Liver (tissue), 9 donors: Measurements from ENCODE around the gene DCC. TPM values are rescaled to one million over a fixed set of nuclear protein-coding genes. Genes with fewer than 3 reads are reported as not detected.

ENCODE experiments used
- DNase-seq: peaks from one replicate; pipeline ENCODE4 v3.0.0-alpha.2; 2017; ENCODE audit warnings: low spot score
- H3K27ac ChIP-seq, 2 donors: one replicate each; pipeline ENCODE4 v1.7.0; 2013; ENCODE audit warnings: inconsistent platforms in 2 of 2, low read length in 2 of 2, control low read depth in 1 of 2, low read depth in 1 of 2, mild to moderate bottlenecking in 1 of 2
- H3K27me3 ChIP-seq, 4 donors: one replicate each; pipeline versions ENCODE4 v1.6.1 to v1.7.0; 2013; ENCODE audit warnings: low read length in 3 of 4, inconsistent platforms in 1 of 4, mild to moderate bottlenecking in 1 of 4, moderate library complexity in 1 of 4; ENCODE audit not compliant: control insufficient read depth in 4 of 4, insufficient read depth in 4 of 4
- H3K36me3 ChIP-seq, 4 donors: one replicate each; pipeline versions ENCODE4 v1.6.1 to v1.7.0; 2013; ENCODE audit warnings: low read length in 3 of 4, mild to moderate bottlenecking in 3 of 4, low read depth in 1 of 4, moderate library complexity in 1 of 4; ENCODE audit not compliant: control insufficient read depth in 4 of 4, insufficient read depth in 3 of 4
- H3K4me1 ChIP-seq, 4 donors: one replicate each; pipeline versions ENCODE4 v1.6.1 to v1.7.0; 2013; ENCODE audit warnings: low read length in 3 of 4, mild to moderate bottlenecking in 3 of 4, moderate library complexity in 1 of 4; ENCODE audit not compliant: control insufficient read depth in 4 of 4, insufficient read depth in 4 of 4
- H3K4me3 ChIP-seq, 3 donors: one replicate each; pipeline versions ENCODE4 v1.6.1 to v1.7.0; 2013; ENCODE audit warnings: low read length in 3 of 3, control low read depth in 1 of 3, low read depth in 1 of 3, mild to moderate bottlenecking in 1 of 3
- H3K9ac ChIP-seq, 2 donors: one replicate each; pipeline ENCODE4 v1.7.0; 2013; ENCODE audit warnings: low read length in 2 of 2, mild to moderate bottlenecking in 2 of 2, moderate library complexity in 2 of 2, control low read depth in 1 of 2, low read depth in 1 of 2
- H3K9me3 ChIP-seq, 4 donors: one replicate each; pipeline versions ENCODE4 v1.6.1 to v1.7.0; 2013; ENCODE audit warnings: low read length in 3 of 4; ENCODE audit not compliant: control insufficient read depth in 4 of 4
- ATF3 ChIP-seq: IDR thresholded peaks from 2 replicates; pipeline ENCODE4 v1.6.1; 2016; ENCODE audit warnings: antibody characterized with exemption
- CTCF ChIP-seq: fragments of 150-350 bp; IDR thresholded peaks from 2 replicates; pipeline ENCODE4 v1.5.1; 2017; ENCODE audit warnings: improper control_type of control experiment, low read depth, low read length; ENCODE audit not compliant: missing input control
- EGR1 ChIP-seq, 2 donors: IDR thresholded peaks; 2 replicates each; pipeline ENCODE4 v1.6.1; 2016 to 2018; ENCODE audit warnings: antibody characterized with exemption in 2 of 2, low read depth in 2 of 2
- FOXA1 ChIP-seq: IDR thresholded peaks from 2 replicates; pipeline ENCODE4 v1.6.1; 2016; ENCODE audit warnings: antibody characterized with exemption
- FOXA2 ChIP-seq: IDR thresholded peaks from 2 replicates; pipeline ENCODE4 v1.6.1; 2016; ENCODE audit warnings: antibody characterized with exemption
- HNF4G ChIP-seq: IDR thresholded peaks from 2 replicates; pipeline ENCODE4 v1.6.1; 2016; ENCODE audit warnings: antibody characterized with exemption
- JUND ChIP-seq, 2 donors: IDR thresholded peaks; 2 replicates each; pipeline ENCODE4 v1.6.1; 2016; ENCODE audit warnings: antibody characterized with exemption in 2 of 2
- MAX ChIP-seq: IDR thresholded peaks from 2 replicates; pipeline ENCODE4 v1.6.1; 2016; ENCODE audit warnings: antibody characterized with exemption
- NR2F2 ChIP-seq: IDR thresholded peaks from 2 replicates; pipeline ENCODE4 v1.6.1; 2016; ENCODE audit warnings: antibody characterized with exemption
- RAD21 ChIP-seq, 2 donors: IDR thresholded peaks; 2 replicates each; pipeline ENCODE4 v1.6.1; 2016; ENCODE audit warnings: antibody characterized with exemption in 2 of 2, mild to moderate bottlenecking in 2 of 2
- REST ChIP-seq: IDR thresholded peaks from 2 replicates; pipeline ENCODE4 v1.6.1; 2016; ENCODE audit warnings: antibody characterized with exemption, mild to moderate bottlenecking
- RXRA ChIP-seq, 2 donors: IDR thresholded peaks; 2 replicates each; pipeline ENCODE4 v1.6.1; 2017 to 2018; ENCODE audit warnings: antibody characterized with exemption in 2 of 2, mild to moderate bottlenecking in 1 of 2
- TAF1 ChIP-seq: conservative IDR thresholded peaks from 2 replicates; pipeline ENCODE4 v1.6.1; 2016; ENCODE audit warnings: antibody characterized with exemption, mild to moderate bottlenecking
- YY1 ChIP-seq: IDR thresholded peaks from 2 replicates; pipeline ENCODE4 v1.6.1; 2016; ENCODE audit warnings: antibody characterized with exemption, mild to moderate bottlenecking
- ZBTB33 ChIP-seq: IDR thresholded peaks from 2 replicates; pipeline ENCODE4 v1.6.1; 2016; ENCODE audit warnings: antibody characterized with exemption
- WGBS: extraction: QIAGEN DNeasy Blood & Tissue Kit; methylation state at CpG from one replicate; pipeline ENCODE4 v1.1.7; 2013; 5-methylcytosine and 5-hydroxymethylcytosine counted together
- polyA plus RNA-seq, 2 donors: library from polyadenylated mRNA; stranded (reverse) in 1 of 2; unstranded in 1 of 2; fragments of 200-250 nt in 1 of 2; fragments of >200 nt in 1 of 2; fragmentation: Nextera tagmentation in 1 of 2; extraction: Ambion mirVana in 1 of 2; gene quantifications; one replicate each; pipeline versions ENCODE4 v1.2.1 to v1.2.3, GENCODE V29; 2013 to 2015
- total RNA-seq, 2 donors: library from RNA; depleted of rRNA; stranded (reverse); fragments of >200 nt; gene quantifications; one replicate each; pipeline ENCODE4 v1.2.3, GENCODE V29; 2014
- donor health status: healthy.
- donor health status: healthy.
- donor health status: healthy.
- donor health status: healthy.
- donor health status: healthy.

The DCC gene
- total and polyA plus RNA-seq, 4 donors = under 0.01 to 0.03 TPM; not detected in 2

GRCh38 chr18:52499644-52500043, 159.6 kb downstream of the DCC start (continued):
- no peak for TF ChIP-seq REST

- Histone ChIP-seq H3K36me3 (no peaks in the 10 kb centered on the region), H3K4me1 (no peaks in the 10 kb centered on the region), H3K9me3 (no peaks in the 10 kb centered on the region), H3K27ac (no peak overlapping the region), H3K27me3 (no peaks in the 10 kb centered on the region), H3K9ac (no peak overlapping the region), H3K4me3 (no peak overlapping the region)
- no peak for DNase-seq
- 54% methylated on average over 5 of the region's 5 CpGs for WGBS
- TF ChIP-seq EGR1 (IDR thresholded peaks at IDR 0.05; ENCODE audit: low read depth in 2 of 2) = no peak
- TF ChIP-seq MAX = no peak
- no peak for TF ChIP-seq TAF1
- no peak for TF ChIP-seq YY1
- no peak for TF ChIP-seq ATF3
- TF ChIP-seq ZBTB33 = no peak
- no peak for TF ChIP-seq FOXA2
- TF ChIP-seq HNF4G = no peak
- no peak for TF ChIP-seq JUND (IDR thresholded peaks at IDR 0.05)
- no peak for TF ChIP-seq CTCF
- TF ChIP-seq REST = no peak
- TF ChIP-seq RXRA (IDR thresholded peaks at IDR 0.05) = no peak
- TF ChIP-seq RAD21 (IDR thresholded peaks at IDR 0.05) = no peak
- TF ChIP-seq NR2F2 = no peak
- no peak for TF ChIP-seq FOXA1
Observed at GRCh38 chr18:52504589-52504988, 164.6 kb downstream of the DCC start.
